Ovary (tissue), 9 donors: ENCODE results near the gene PIEZO1. TPM values are rescaled to one million over a fixed set of nuclear protein-coding genes. Genes with fewer than 3 reads are reported as not detected.

Source experiments
- DNase-seq, 5 donors: peaks; one replicate each; pipeline ENCODE4 v3.0.0-alpha.2; 2019 to 2020
- H3K27ac ChIP-seq, 2 donors: fragments of 200-600 bp; one replicate each; pipeline versions ENCODE4 v1.5.1 to v1.8.0; 2019 to 2022
- H3K27me3 ChIP-seq: fragments of 200-600 bp; one replicate; pipeline ENCODE4 v1.8.0; 2022
- H3K36me3 ChIP-seq: fragments of 200-600 bp; sonication (generic); one replicate; pipeline ENCODE4 v1.5.1; 2019
- H3K4me1 ChIP-seq: one replicate; pipeline ENCODE4 v1.8.1; 2013; ENCODE audit warnings: mild to moderate bottlenecking, moderate library complexity; ENCODE audit not compliant: insufficient read depth
- H3K4me3 ChIP-seq: fragments of 200-600 bp; sonication (generic); one replicate; pipeline ENCODE4 v1.5.1; 2017
- H3K9me3 ChIP-seq, 2 donors: fragments of 200-600 bp in 1 of 2; sonication (generic) in 1 of 2; one replicate each; pipeline versions ENCODE4 v1.5.1 to v1.8.1; 2013 to 2019; ENCODE audit warnings: mild to moderate bottlenecking in 1 of 2, moderate library complexity in 1 of 2
- CTCF ChIP-seq, 3 donors: fragments of 450-650 bp in 2 of 3; fragments of 200-600 bp in 1 of 3; IDR thresholded peaks; one replicate each; pipeline versions ENCODE4 v1.5.1 to v1.8.0; 2016 to 2022; ENCODE audit warnings: antibody characterized with exemption in 3 of 3, mild to moderate bottlenecking in 1 of 3
- EP300 ChIP-seq: sonication (generic); formaldehyde crosslinking; IDR thresholded peaks from one replicate; pipeline ENCODE4 v1.6.1; 2017; ENCODE audit warnings: antibody characterized with exemption
- POLR2A ChIP-seq: fragments of 450-650 bp; IDR thresholded peaks from one replicate; pipeline ENCODE4 v1.6.1; 2017; ENCODE audit warnings: antibody characterized with exemption, mild to moderate bottlenecking, moderate library complexity
- WGBS, 3 donors: extraction: QIAGEN DNeasy Blood & Tissue Kit in 1 of 3; methylation state at CpG; one replicate each; pipeline versions ENCODE4 v1.1.5 to v1.1.7; 2013 to 2017; 5-methylcytosine and 5-hydroxymethylcytosine counted together
- intact Hi-C, 4 donors: fragments of 100-400 bp; cut with DNase I; formaldehyde crosslinking; loops; one replicate each; pipeline versions ENCODE4 v1.11.0 to v1.15.1; 2022 to 2023
- polyA plus RNA-seq, 2 donors: library from polyadenylated mRNA; stranded (reverse); fragments of 200-250 nt in 1 of 2; fragments of 350-450 nt in 1 of 2; fragmentation: Illumina TruSeq in 1 of 2; extraction: RNeasy Lipid Tissue Mini Kit (QIAGEN cat#74804) in 1 of 2; gene quantifications; one replicate each; pipeline ENCODE4 v1.2.3, GENCODE V29; 2013 to 2014
- total RNA-seq, 7 donors: library from RNA; depleted of rRNA in 2 of 7; stranded (reverse); fragments of >200 nt in 2 of 7; fragmentation: NEBNext Ultra II Directional in 3 of 7; extraction: Animal tissue kit (Norgen Biotek cat#: 25700) in 3 of 7; gene quantifications; one replicate each; pipeline versions ENCODE4 v1.1.0 to v1.2.4, GENCODE V29; 2016 to 2023
- donor health status: DM: no; HTN: no; CAD: no; lungs with moderate emphysema.
- donor health status: DM: no; HTN: no; CAD: no.
- donor health status: Bipolar disorder and iron deficiency.
- donor health status: DM: yes; HTN: yes; CAD: no.
- donor health status: DM: no; HTN: no; CAD: no.
- donor health status: DM: yes; HTN: yes; CAD: no.

PIEZO1 gene
- total and polyA plus RNA-seq, 9 donors = 13.0 to 93.5 (median 49.1) TPM

DNA sequence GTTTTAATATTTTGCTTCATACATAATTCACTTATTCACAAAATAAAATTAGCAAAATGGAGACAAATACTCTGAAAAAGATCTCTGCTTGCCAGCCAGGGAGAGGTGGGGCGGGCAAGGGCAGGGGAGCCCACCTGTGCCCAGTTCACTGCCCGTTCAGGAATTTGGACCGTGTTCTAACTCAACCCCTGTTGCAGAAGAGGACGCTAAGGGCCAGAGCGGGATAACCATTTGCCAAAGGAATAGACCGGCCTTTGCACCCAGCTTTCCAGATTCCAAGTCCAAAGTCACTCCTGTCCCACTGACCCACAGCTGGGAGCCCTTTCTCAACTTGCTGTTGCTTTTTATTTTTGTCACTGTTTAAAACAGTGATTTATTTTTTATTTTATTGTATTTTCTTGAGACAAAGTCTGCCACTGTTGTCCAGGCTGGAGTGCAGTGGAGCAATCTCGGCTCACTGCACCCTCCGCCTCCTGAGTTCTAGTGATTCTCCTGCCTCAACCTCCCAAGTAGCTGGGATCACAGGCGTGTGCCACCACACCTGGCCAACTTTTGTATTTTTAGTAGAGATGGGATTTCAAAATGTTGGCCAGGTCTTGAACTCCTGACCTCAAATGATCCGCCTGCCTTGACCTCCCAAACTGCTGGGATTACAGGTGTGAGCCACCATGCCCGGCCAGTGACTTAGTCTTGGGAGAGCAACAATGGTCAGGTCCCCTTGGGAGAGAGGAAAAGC lies 2.7 kb upstream of the PIEZO1 start:
- intact Hi-C loops = no loop called here
- Histone ChIP-seq H3K4me1 (peaks cover 9% of the 10 kb centered on the region), H3K36me3 (no peaks in the 10 kb centered on the region), H3K4me3 (no peak overlapping the region), H3K9me3 (no peaks in the 10 kb centered on the region), H3K27me3 (no peaks in the 10 kb centered on the region), H3K27ac (no peak overlapping the region)
- 78 to 86% (median 83%) methylated on average over 11 of the region's 11 CpGs for WGBS, 3 donors
- TF ChIP-seq POLR2A (no peak), CTCF (IDR thresholded peaks at IDR 0.05) (no peak), EP300 (no peak)
- no peak for DNase-seq

GRCh38 chr16:88784856-88785105 lies 239 bp downstream of the PIEZO1 start:
- H3K27me3 ChIP-seq = no peaks in the 10 kb centered on the region
- intact Hi-C loops = loop anchor here (2.0 to 5.0 kb wide), 3 partner anchors 40 to 42 kb away; no protein-coding TSS in a partner anchor
- TF ChIP-seq POLR2A (no peak), EP300 (no peak), CTCF (IDR thresholded peaks at IDR 0.05) (no peak)
- H3K4me3 ChIP-seq = peak overlapping the region; percentile 74
- H3K36me3 ChIP-seq = no peaks in the 10 kb centered on the region
- DNase-seq = no peak
- 0 to 2% (median 1%) methylated on average over 17 to 32 of the region's 32 CpGs for WGBS, 3 donors
- no peaks in the 10 kb centered on the region for H3K9me3 ChIP-seq
- H3K4me1 ChIP-seq = peaks cover 20% of the 10 kb centered on the region
- H3K27ac ChIP-seq = peak overlapping the region; percentile 67 to 75

DNA sequence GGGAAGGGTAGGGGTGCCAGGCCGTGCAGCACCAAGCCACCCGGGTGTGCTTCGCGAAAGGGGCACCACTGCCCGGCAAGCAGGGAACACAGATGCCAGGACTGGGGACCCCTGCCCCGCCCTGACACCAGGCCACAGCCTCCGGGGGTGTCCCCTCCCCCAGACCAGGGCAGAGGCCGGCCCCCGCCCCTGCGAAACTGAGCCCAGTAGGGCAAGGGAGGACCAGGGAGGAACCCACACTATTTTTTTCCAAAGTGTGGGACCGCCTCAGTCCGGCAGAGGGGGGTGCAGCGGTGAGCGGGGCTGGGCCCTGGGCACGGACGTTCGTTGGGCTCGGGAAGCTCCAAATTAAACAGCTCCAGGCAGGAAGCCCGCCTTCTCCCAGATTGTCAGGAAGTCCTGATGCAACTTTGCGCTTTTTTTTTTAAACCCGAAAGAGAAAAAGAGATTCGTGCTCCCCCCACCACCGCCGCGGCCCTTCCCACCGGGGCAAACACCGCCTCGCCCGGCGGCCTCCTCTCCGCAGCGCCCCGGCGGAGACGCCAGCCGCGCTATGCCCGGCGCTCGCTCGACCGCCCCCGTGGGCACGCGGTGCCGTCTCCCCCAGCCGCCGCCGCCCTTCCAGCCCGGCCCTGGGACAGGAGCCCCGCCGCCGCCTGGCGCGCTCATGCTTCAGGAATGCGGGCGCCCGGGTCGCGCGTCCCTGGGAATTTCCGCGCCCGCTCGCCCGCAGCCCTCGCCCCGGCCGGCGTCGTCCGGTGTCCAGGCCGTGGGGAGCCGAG lies 755 bp downstream of the PIEZO1 start:
- Histone ChIP-seq H3K36me3 (no peaks in the 10 kb centered on the region), H3K4me1 (peaks cover 25% of the 10 kb centered on the region), H3K4me3 (peak overlapping the region; percentile 74), H3K9me3 (no peaks in the 10 kb centered on the region), H3K27me3 (no peaks in the 10 kb centered on the region), H3K27ac (peak overlapping the region; percentile 67 to 75)
- DNase-seq = peak; percentile 68 to 84 (median 82)
- WGBS, 3 donors = 1 to 3% (median 1%) methylated on average over 63 to 74 of the region's 74 CpGs
- peak; percentile 30 to 72 (median 55) for TF ChIP-seq CTCF (IDR thresholded peaks at IDR 0.05)
- no peak for TF ChIP-seq EP300
- intact Hi-C loops = loop anchor here (2.0 to 5.0 kb wide), 3 partner anchors 39 to 42 kb away; no protein-coding TSS in a partner anchor

- no peaks in the 10 kb centered on the region for H3K36me3 ChIP-seq
- H3K4me1 ChIP-seq = peaks cover 28% of the 10 kb centered on the region
- no peaks in the 10 kb centered on the region for H3K9me3 ChIP-seq
- DNase-seq = peak in 1 of 5 donors; percentile 49
- intact Hi-C loops = loop anchor here (2.0 to 5.0 kb wide), 3 partner anchors 39 to 41 kb away; no protein-coding TSS in a partner anchor
- WGBS, 3 donors = 22 to 42% (median 36%) methylated on average over 20 to 27 of the region's 27 CpGs
- peak overlapping the region; percentile 74 for H3K4me3 ChIP-seq
- peak overlapping the region; percentile 24 to 67 for H3K27ac ChIP-seq
- H3K27me3 ChIP-seq = no peaks in the 10 kb centered on the region
- TF ChIP-seq EP300 (no peak), CTCF (IDR thresholded peaks at IDR 0.05) (no peak)
These were observed 1.5 kb downstream of the PIEZO1 start for GRCh38 chr16:88783391-88784073.
